GM18520 (cell line): ENCODE results near the gene SALL3.

ENCODE experiments used
- ATAC-seq: cut with Tn5 transposase; IDR thresholded peaks from one replicate; pipeline ENCODE4 v1.9.1; 2021; ENCODE audit not compliant: unreplicated experiment

Gene SALL3

GRCh38 chr18:78965260-78965659 lies 14.4 kb upstream of the SALL3 start:
- no peak for ATAC-seq

GRCh38 chr18:78965917-78966792 lies 13.5 kb upstream of the SALL3 start:
- no peak for ATAC-seq

GRCh38 chr18:78966793-78967106 lies 12.9 kb upstream of the SALL3 start:
- no peak for ATAC-seq

- ATAC-seq, result no peak
Observed at GRCh38 chr18:78967692-78968091, 11.9 kb upstream of the SALL3 start.

- ATAC-seq, result no peak
Observed at GRCh38 chr18:78969574-78970315, 9.9 kb upstream of the SALL3 start.

- no peak for ATAC-seq
Observed at GRCh38 chr18:78970774-78971333, 8.8 kb upstream of the SALL3 start.

- ATAC-seq, result no peak
Observed at GRCh38 chr18:78971511-78972245, 7.9 kb upstream of the SALL3 start.

- no peak for ATAC-seq
Observed at GRCh38 chr18:78972385-78972918, 7.2 kb upstream of the SALL3 start.

- no peak for ATAC-seq
Observed at GRCh38 chr18:78972930-78973331, 6.7 kb upstream of the SALL3 start.

GRCh38 chr18:78973357-78974083 lies 6.1 kb upstream of the SALL3 start:
- ATAC-seq, result no peak

GRCh38 chr18:78974115-78974761 lies 5.4 kb upstream of the SALL3 start:
- ATAC-seq, result no peak

- no peak for ATAC-seq
Observed at GRCh38 chr18:78975292-78975691, 4.3 kb upstream of the SALL3 start.

GRCh38 chr18:78975699-78976335 lies 3.8 kb upstream of the SALL3 start:
- ATAC-seq, result no peak

GRCh38 chr18:78976765-78977636 lies 2.6 kb upstream of the SALL3 start:
- ATAC-seq, result no peak

- ATAC-seq, result no peak
Observed at GRCh38 chr18:78977637-78978348, 1.8 kb upstream of the SALL3 start.

GRCh38 chr18:78978349-78979055 lies 1.1 kb upstream of the SALL3 start:
- ATAC-seq, result no peak

GRCh38 chr18:78979056-78979729 lies 425 bp upstream of the SALL3 start:
- no peak for ATAC-seq
